GM10847 (cell line): ENCODE data around the gene ASTN2.

Source experiments
- POLR2A ChIP-seq: IDR thresholded peaks from 2 replicates; pipeline ENCODE4 v1.6.1; 2011; ENCODE audit not compliant: insufficient read length; ENCODE audit errors: extremely low read depth

Gene ASTN2

GRCh38 chr9:117276444-117276843, 138.4 kb downstream of the ASTN2 start:
- TF ChIP-seq POLR2A = no peak

DNA sequence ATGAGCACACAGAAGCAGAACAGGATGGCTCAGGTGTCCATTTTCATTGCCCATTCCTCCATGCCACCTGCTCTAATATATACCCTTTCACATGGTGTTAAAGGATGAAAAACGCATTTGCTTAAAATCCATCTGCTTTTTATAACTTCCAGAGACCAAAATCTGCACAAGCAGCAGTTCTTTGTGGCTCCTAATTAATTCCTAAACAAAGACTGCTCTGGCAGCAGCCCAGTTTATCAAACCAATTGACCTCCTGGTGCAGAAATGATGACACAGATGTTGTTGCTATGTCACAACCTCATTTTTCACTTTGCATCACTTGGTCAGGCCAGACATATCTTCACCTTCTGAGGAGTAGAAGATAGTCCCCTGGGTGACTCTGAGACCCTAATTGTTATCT, 141.2 kb downstream of the ASTN2 start:
- no peak for TF ChIP-seq POLR2A

- no peak for TF ChIP-seq POLR2A
These were observed 145.9 kb downstream of the ASTN2 start for GRCh38 chr9:117268847-117269446.

- TF ChIP-seq POLR2A = no peak
These were observed 147.9 kb downstream of the ASTN2 start for GRCh38 chr9:117266855-117267497.

DNA sequence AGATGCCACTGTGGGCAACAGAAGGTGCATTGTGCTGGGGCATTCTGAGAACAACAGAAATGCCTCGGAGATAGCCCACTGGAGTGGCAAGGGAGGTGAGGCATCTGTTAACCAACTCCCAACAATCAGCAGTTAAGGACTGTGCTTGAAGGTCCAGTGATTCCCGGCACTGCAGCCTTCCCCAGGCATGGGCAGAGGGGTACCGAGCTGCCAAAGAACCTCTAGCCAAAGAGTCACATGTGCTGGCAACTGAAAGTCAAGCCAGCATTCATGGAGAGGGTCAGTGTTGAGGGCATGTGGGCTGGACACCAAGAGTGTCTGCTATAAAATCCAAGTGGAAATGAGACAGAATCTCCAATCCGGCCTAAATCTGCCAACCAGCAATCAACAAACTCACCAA, 149.6 kb downstream of the ASTN2 start:
- TF ChIP-seq POLR2A = no peak

DNA sequence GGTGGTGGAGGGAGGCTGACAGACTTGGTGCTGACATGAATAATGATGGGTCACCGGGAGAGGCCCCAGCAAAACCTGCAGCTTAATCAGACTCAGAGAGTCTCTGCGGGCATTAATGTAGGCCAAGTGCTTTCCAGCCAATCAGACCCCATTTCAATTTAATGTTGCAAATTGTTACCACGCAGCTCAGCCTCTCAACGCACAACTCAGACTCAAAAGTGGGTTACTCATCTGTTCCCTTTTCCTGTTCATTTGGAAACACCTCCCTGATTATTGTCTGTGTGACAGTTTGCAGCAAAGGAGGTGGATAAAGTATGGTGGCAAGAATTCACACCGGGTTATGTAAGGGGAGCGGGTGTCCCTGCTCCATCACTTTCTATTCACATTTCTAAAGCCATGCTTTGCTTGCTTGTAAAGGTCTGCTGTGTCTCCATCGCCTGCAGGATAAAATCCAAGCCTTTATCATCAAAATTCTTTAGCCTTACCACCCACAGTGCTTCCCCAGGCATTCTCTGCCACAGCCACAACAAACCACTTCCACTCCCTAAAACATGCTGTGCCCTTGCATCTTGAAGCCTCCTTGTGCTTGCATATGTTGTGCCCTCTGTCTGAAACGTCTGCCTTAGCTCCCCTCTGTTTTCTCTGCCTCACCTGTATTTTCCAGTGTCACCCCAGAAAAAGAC, 156.5 kb downstream of the ASTN2 start:
- no peak for TF ChIP-seq POLR2A

DNA sequence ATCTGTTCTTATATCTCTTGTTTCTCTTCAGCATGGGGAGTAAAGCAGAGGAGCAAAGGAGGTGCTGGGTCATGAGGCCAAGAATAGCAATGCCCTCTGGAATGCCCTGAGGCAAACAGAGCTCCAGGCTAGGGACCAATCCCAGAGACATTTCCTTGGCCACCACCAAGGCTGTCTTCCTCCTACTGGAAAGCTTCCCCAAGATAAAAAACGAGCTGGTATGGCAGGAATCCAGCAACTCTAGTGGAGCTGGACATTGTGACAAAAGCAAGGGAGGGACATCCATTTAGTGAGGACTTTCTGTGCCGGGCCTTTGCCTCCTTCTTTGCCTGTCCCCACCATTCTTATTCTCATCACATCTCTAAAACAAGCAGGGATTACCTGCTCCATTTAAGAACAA, 161.6 kb downstream of the ASTN2 start:
- no peak for TF ChIP-seq POLR2A

- TF ChIP-seq POLR2A = no peak
These were observed 164.1 kb downstream of the ASTN2 start for GRCh38 chr9:117250610-117251215.

DNA sequence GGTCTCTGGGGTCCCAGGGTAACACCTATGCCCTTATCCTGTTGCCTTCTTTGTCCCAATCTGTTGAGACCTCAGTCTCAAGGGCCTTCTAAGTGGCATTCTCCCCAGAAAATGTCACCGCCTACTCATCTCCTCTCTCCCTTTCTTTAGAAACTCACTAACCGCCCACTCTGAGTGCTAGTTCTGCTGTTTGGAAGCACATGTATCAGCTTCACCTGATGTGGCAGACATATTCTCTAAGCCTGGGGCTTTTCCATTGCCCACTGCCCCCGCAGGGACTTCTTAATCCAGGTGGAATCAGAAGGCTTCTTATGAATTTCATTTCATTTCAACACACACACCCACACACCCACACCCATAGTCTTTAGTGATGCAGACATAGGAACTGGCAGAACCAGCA, 165.1 kb downstream of the ASTN2 start:
- TF ChIP-seq POLR2A = no peak

GRCh38 chr9:117247266-117247665, 167.6 kb downstream of the ASTN2 start:
- no peak for TF ChIP-seq POLR2A

DNA sequence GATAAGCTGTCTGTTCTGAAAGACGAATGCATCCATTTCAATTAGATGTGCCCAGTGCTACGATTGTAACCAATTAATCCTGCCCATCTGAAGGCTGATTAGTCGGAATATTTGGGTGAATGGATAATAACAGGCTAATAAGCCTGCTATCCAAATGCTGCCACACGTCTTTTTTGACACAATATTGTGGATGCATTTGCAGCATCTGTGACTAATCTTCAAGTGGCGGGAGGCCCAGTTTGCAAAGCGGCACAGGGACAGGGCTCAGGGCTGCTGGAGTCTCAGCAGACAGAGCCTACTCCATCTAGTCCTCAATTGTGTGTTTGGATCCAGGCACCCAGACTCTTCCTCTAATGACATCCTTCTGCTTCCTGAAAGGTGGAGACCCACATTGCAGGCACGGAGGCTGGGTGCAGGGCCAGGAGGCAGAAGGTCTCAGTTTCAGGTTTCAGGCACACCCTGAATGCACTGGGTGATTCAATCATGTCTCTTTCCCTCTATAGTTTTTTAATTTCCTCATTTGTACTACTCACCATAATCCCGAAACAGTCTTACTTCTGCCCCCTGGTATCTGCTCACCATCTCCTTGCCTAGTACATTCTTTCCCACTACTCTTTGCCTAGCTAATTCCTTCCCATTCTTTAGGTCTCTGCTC, 169.6 kb downstream of the ASTN2 start:
- no peak for TF ChIP-seq POLR2A

DNA sequence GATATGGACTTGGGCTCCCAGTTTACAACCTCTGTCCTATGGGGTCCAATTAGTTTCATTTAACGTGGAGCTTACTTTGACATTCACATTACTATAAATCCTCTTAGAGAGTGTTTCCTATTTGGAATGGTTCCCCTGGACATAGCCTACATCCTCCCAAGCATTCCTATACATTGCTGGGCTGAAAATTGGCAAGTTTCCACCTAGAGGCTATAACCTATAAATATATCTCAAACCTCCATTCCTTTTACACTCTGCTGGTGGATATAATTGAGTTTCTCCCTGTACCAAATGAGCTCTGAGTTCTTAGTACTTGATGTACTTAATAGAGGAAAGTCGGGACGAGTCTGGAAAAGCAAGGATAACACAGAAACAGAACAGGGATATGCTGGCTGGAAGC, 172.8 kb downstream of the ASTN2 start:
- no peak for TF ChIP-seq POLR2A

DNA sequence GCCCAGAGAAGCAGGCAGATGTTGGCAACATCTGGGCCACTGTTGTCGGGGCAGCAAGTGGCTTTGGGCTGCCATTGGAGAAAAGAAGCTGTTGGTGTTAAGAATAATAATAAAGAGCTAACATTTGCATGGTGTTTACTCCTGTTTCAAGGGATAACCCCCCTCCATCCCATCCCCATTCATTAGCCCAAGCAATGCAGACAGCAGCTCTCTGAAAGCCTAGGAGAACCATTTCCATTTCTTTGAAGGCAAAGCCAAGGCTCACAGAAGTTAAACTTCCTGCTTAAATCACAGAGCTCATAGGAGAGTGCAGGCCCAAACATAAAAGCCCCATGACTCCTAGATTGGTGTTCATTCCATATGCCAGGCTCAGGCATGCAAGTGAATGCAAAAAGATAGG, 175.4 kb downstream of the ASTN2 start:
- no peak for TF ChIP-seq POLR2A

DNA sequence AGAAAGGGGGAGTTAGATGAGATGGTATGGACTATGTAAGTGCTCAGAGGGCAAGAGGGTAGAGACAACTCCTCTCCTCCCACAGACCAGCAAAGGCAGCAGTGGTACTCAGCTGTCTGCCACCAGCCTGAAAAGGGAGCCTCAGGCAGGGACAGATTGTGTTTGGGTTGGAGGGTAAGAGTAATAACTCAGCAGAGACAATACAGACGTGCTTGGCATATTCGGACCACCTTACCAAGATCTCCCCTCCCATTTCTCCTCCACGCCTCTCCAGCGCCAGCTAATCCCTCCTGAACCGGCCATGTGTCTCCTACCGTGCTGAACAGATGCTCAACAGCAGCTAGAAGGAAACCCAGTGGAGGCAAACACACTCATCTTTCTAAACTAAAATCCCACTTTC, 180.8 kb downstream of the ASTN2 start:
- no peak for TF ChIP-seq POLR2A

DNA sequence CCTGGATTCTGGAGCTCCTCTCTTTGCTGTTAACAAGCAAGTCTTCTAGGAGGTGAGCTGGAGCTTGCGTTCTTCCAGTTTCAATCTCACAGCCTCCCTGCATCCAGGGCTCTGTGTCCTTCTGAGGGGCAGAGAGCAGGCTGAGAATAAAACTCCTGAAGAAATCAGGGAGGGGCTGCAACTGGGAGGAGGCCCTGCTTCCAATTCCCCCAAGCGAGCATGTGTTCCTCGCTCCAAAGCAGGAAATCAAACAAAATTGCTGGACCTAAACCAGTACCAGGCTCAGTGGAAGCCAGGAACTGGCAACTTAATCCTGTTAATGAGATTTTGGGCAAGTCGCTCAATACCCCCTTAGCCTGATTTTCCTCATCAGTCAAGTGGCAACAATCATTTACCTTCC, 181.8 kb downstream of the ASTN2 start:
- TF ChIP-seq POLR2A = no peak

- no peak for TF ChIP-seq POLR2A
These were observed 182.6 kb downstream of the ASTN2 start for GRCh38 chr9:117232281-117232680.
